K562 (cell line): ENCODE results near the gene PCSK7.

Experiments used
- CREB1 ChIP-seq, 2 experiments: sonication (generic) in 1 of 2; formaldehyde crosslinking in 1 of 2; IDR thresholded peaks; 2 replicates each; pipeline versions ENCODE4 v1.6.1 to v1.8.0; 2012 to 2022; ENCODE audit warnings: inconsistent platforms in 1 of 2, mild to moderate bottlenecking in 1 of 2, missing genetic modification reagents in 1 of 2, moderate library complexity in 1 of 2
- CTCF ChIP-seq, 3 experiments: IDR thresholded peaks in 2 of 3; conservative IDR thresholded peaks in 1 of 3; 2 replicates each; pipeline ENCODE4 v1.5.1; 2011 to 2012; ENCODE audit warnings: low read length in 3 of 3, mild to moderate bottlenecking in 3 of 3, control low read depth in 2 of 3, improper control_type of control experiment in 1 of 3, inconsistent platforms in 1 of 3, low read depth in 1 of 3, mixed read lengths in 1 of 3, moderate library complexity in 1 of 3; ENCODE audit not compliant: insufficient read depth in 2 of 3
- IRF1 ChIP-seq: sonication (generic); formaldehyde crosslinking; IDR thresholded peaks from 2 replicates; pipeline ENCODE4 v1.8.0; 2022; ENCODE audit warnings: missing genetic modification reagents, mild to moderate bottlenecking, borderline replicate concordance
- KDM2B ChIP-seq: fragments of 250-450 bp; sonication (Bioruptor Pico); IDR thresholded peaks from 2 replicates; pipeline ENCODE4 v1.8.0; 2021; ENCODE audit warnings: mild to moderate bottlenecking, moderate library complexity
- NFXL1 ChIP-seq: fragments of 450-650 bp; formaldehyde crosslinking; IDR thresholded peaks from 2 replicates; pipeline ENCODE4 v1.4.0; 2021; ENCODE audit warnings: mild to moderate bottlenecking
- POLR2A ChIP-seq: fragments of 450-650 bp; conservative IDR thresholded peaks from 2 replicates; pipeline ENCODE4 v1.6.1; 2016
- ZNF316 ChIP-seq: fragments of 450-650 bp; IDR thresholded peaks from 2 replicates; pipeline ENCODE4 v1.6.1; 2016

GRCh38 chr11:117180020-117180419 lies 51.9 kb downstream of the PCSK7 start:
- no peak for TF ChIP-seq POLR2A
- TF ChIP-seq CTCF (IDR thresholded peaks at IDR 0.05 in 2 of 3, conservative IDR thresholded peaks at IDR 0.05 in 1 of 3; ENCODE audit: insufficient read depth in 2 of 3, low read depth in 1 of 3, low read length in 3 of 3), result no peak
- no peak for TF ChIP-seq KDM2B (CRISPR knock-in tag)
- TF ChIP-seq CREB1 (IDR thresholded peaks at IDR 0.05), result no peak
- no peak for TF ChIP-seq CREB1 (CRISPR knock-in tag; IDR thresholded peaks at IDR 0.05)
- TF ChIP-seq NFXL1 (CRISPR knock-in tag), result no peak
- TF ChIP-seq IRF1 (CRISPR knock-in tag), result no peak
- TF ChIP-seq ZNF316, result no peak
